ENCODE data around the gene PPIC. TPM values are rescaled to one million over a fixed set of nuclear protein-coding genes. Genes with fewer than 3 reads are reported as not detected.

Gene PPIC
- total RNA-seq, 2 experiments from 2014 or later, result not detected

DNA sequence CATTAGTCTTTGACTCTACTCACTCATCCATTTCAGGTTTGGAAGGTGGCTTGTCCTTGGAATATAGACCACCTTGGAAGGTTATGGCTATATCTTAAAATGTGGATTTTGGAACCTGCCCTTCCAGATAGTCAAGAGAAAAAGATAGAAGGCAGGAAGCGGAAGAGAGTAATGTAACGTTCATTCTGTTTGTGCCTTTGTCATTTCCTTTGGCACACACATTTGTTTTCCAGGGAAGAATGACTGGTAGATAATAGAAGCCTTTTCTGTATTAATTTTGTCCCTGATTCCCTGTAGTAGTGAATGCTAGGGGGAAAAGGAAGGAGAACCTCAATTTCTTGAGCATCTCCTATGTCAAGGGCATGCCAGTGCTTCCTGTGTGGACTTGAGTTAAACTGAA, 54.7 kb downstream of the PPIC start:
- H3K4me2 ChIP-seq (ENCODE audit: low read length), result no peak overlapping the region
- no peak overlapping the region for H3K4me3 ChIP-seq (ENCODE audit: low read depth, low read length, poor library complexity, severe bottlenecking)
- H3K27ac ChIP-seq (ENCODE audit: low read depth, low read length, poor library complexity, severe bottlenecking), result no peak overlapping the region
- TF ChIP-seq, protein P1, sequence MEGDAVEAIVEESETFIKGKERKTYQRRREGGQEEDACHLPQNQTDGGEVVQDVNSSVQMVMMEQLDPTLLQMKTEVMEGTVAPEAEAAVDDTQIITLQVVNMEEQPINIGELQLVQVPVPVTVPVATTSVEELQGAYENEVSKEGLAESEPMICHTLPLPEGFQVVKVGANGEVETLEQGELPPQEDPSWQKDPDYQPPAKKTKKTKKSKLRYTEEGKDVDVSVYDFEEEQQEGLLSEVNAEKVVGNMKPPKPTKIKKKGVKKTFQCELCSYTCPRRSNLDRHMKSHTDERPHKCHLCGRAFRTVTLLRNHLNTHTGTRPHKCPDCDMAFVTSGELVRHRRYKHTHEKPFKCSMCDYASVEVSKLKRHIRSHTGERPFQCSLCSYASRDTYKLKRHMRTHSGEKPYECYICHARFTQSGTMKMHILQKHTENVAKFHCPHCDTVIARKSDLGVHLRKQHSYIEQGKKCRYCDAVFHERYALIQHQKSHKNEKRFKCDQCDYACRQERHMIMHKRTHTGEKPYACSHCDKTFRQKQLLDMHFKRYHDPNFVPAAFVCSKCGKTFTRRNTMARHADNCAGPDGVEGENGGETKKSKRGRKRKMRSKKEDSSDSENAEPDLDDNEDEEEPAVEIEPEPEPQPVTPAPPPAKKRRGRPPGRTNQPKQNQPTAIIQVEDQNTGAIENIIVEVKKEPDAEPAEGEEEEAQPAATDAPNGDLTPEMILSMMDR (conservative IDR thresholded peaks at IDR 0.05; ENCODE audit: low read length), result no peak
- no peak for TF ChIP-seq EZH2phosphoT487 (IDR thresholded peaks at IDR 0.05; ENCODE audit: borderline replicate concordance, low read depth, low read length)
- intact Hi-C loops (cut with micrococcal nuclease; ENCODE audit: unreplicated experiment), result no loop called here
- H3K4me1 ChIP-seq (ENCODE audit: insufficient read depth, low read length, poor library complexity, severe bottlenecking), result no peaks in the 10 kb centered on the region
- BruUV-seq (replicated peaks), result no TSS peak
- no peak overlapping the region for H2AFZ ChIP-seq (ENCODE audit: low read length)
- H3K9me3 ChIP-seq (ENCODE audit: low read length), result no peaks in the 10 kb centered on the region
- H4K20me1 ChIP-seq (ENCODE audit: insufficient read depth, low read length), result no peaks in the 10 kb centered on the region
- H3K9me2 ChIP-seq (ENCODE audit: insufficient read depth, low read length), result no peaks in the 10 kb centered on the region
- DNase-seq (ENCODE audit: low spot score), result no peak
- CTCF ChIA-PET (ENCODE audit: unreplicated experiment), result no interaction called here
- no peaks in the 10 kb centered on the region for H3K79me2 ChIP-seq (ENCODE audit: insufficient read depth, low read depth, low read length)
- POLR2A ChIA-PET, result no interaction called here
- H3K36me3 ChIP-seq (ENCODE audit: insufficient read depth, low read length), result no peaks in the 10 kb centered on the region

GRCh38 chr5:122978644-122979297, 57.8 kb downstream of the PPIC start:
- no peaks in the 10 kb centered on the region for H4K20me1 ChIP-seq (ENCODE audit: insufficient read depth, low read length)
- no peaks in the 10 kb centered on the region for H3K79me2 ChIP-seq (ENCODE audit: insufficient read depth, low read depth, low read length)
- TF ChIP-seq, protein P1 (conservative IDR thresholded peaks at IDR 0.05; ENCODE audit: low read length), result no peak
- no peak for TF ChIP-seq EZH2phosphoT487 (IDR thresholded peaks at IDR 0.05; ENCODE audit: borderline replicate concordance, low read depth, low read length)
- H3K9me3 ChIP-seq (ENCODE audit: low read length), result no peaks in the 10 kb centered on the region
- no peaks in the 10 kb centered on the region for H3K4me1 ChIP-seq (ENCODE audit: insufficient read depth, low read length, poor library complexity, severe bottlenecking)
- no peaks in the 10 kb centered on the region for H3K36me3 ChIP-seq (ENCODE audit: insufficient read depth, low read length)
- DNase-seq (ENCODE audit: low spot score), result no peak
- H2AFZ ChIP-seq (ENCODE audit: low read length), result no peak overlapping the region
- H3K4me2 ChIP-seq (ENCODE audit: low read length), result no peak overlapping the region
- CTCF ChIA-PET (ENCODE audit: unreplicated experiment), result no interaction called here
- intact Hi-C loops (cut with micrococcal nuclease; ENCODE audit: unreplicated experiment), result no loop called here
- no peak overlapping the region for H3K27ac ChIP-seq (ENCODE audit: low read depth, low read length, poor library complexity, severe bottlenecking)
- no TSS peak for BruUV-seq (replicated peaks)
- no peak overlapping the region for H3K4me3 ChIP-seq (ENCODE audit: low read depth, low read length, poor library complexity, severe bottlenecking)
- no peaks in the 10 kb centered on the region for H3K9me2 ChIP-seq (ENCODE audit: insufficient read depth, low read length)
- POLR2A ChIA-PET, result no interaction called here

DNA sequence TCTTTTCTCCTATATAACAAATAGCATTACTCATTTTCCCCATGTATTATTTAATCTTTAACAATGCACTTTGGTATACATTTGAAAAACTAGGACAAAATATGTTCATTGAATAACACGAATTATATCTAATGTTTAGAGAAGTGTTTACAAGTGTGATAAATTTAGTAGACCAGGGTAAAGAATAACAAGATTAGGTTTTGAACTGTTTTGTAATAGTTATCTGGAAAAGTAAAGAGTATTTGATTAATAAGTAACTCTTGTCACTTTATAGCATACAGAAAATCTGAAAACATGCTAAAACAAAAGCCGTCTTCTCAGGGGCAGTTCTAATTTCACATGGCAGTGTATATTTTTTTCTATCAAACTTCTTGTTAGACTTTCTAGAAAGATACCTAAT, 58.5 kb downstream of the PPIC start:
- H3K27ac ChIP-seq (ENCODE audit: low read depth, low read length, poor library complexity, severe bottlenecking), result no peak overlapping the region
- ChIA-PET CTCF (ENCODE audit: unreplicated experiment) (no interaction called here), POLR2A (no interaction called here)
- BruUV-seq (replicated peaks), result no TSS peak
- TF ChIP-seq EZH2phosphoT487 (IDR thresholded peaks at IDR 0.05; ENCODE audit: borderline replicate concordance, low read depth, low read length), result no peak
- TF ChIP-seq, protein P1 (conservative IDR thresholded peaks at IDR 0.05; ENCODE audit: low read length), result no peak
- DNase-seq (ENCODE audit: low spot score), result no peak
- H3K79me2 ChIP-seq (ENCODE audit: insufficient read depth, low read depth, low read length), result no peaks in the 10 kb centered on the region
- H3K9me3 ChIP-seq (ENCODE audit: low read length), result no peaks in the 10 kb centered on the region
- H3K4me3 ChIP-seq (ENCODE audit: low read depth, low read length, poor library complexity, severe bottlenecking), result no peak overlapping the region
- H3K4me2 ChIP-seq (ENCODE audit: low read length), result no peak overlapping the region
- intact Hi-C loops (cut with micrococcal nuclease; ENCODE audit: unreplicated experiment), result no loop called here
- no peaks in the 10 kb centered on the region for H3K4me1 ChIP-seq (ENCODE audit: insufficient read depth, low read length, poor library complexity, severe bottlenecking)
- H3K36me3 ChIP-seq (ENCODE audit: insufficient read depth, low read length), result no peaks in the 10 kb centered on the region
- H3K9me2 ChIP-seq (ENCODE audit: insufficient read depth, low read length), result no peaks in the 10 kb centered on the region
- H2AFZ ChIP-seq (ENCODE audit: low read length), result no peak overlapping the region
- H4K20me1 ChIP-seq (ENCODE audit: insufficient read depth, low read length), result no peaks in the 10 kb centered on the region

All from OCI-LY7 (cell line).